Measurements from ENCODE around the gene PROK1.

Gene PROK1

GRCh38 chr1:110463725-110464124, 12.8 kb downstream of the PROK1 start:
- Histone ChIP-seq H3K23ac (ENCODE audit: low read depth, low read length, poor library complexity) (no peak overlapping the region), H2AFZ (ENCODE audit: low read length) (no peak overlapping the region), H3K27ac (replicated peaks; ENCODE audit: low read length) (no peak overlapping the region), H3K14ac (ENCODE audit: low read length) (no peak overlapping the region), H3K9ac (ENCODE audit: low read depth, low read length, poor library complexity) (no peak overlapping the region), H3K4me3 (ENCODE audit: low read length in 2 of 2) (no peak overlapping the region), H2BK120ac (ENCODE audit: low read depth, low read length) (no peak overlapping the region), H2BK12ac (ENCODE audit: low read length) (no peak overlapping the region), H3K4me2 (ENCODE audit: insufficient read depth, low read length, poor library complexity, severe bottlenecking) (no peak overlapping the region), H3K4ac (ENCODE audit: low read length) (no peak overlapping the region), H3K9me3 (replicated peaks in 1 of 2; ENCODE audit: control insufficient read depth in 2 of 2, insufficient read depth in 1 of 2, low read depth in 1 of 2, low read length in 2 of 2) (no peaks in the 10 kb centered on the region), H3K36me3 (replicated peaks in 1 of 2; ENCODE audit: control insufficient read depth in 2 of 2, insufficient read depth in 2 of 2, low read length in 2 of 2) (no peaks in the 10 kb centered on the region), H2AK5ac (ENCODE audit: low read depth, low read length) (no peak overlapping the region), H3K4me1 (ENCODE audit: control insufficient read depth in 2 of 2, insufficient read depth in 1 of 2, low read depth in 1 of 2, low read length in 2 of 2) (peaks cover 0 to 1% of the 10 kb centered on the region in 2 donors), H4K8ac (ENCODE audit: low read depth, low read length) (no peak overlapping the region), H2BK5ac (ENCODE audit: low read length) (no peak overlapping the region), H4K91ac (ENCODE audit: low read depth, low read length, poor library complexity) (no peak overlapping the region), H2BK15ac (ENCODE audit: low read length) (no peak overlapping the region), H3K18ac (ENCODE audit: low read length) (no peak overlapping the region), H3K79me1 (ENCODE audit: low read depth, low read length) (no peaks in the 10 kb centered on the region), H3K27me3 (ENCODE audit: control insufficient read depth in 3 of 3, insufficient read depth in 3 of 3, low read depth in 1 of 3, low read length in 3 of 3) (peaks cover 0 to 17% (median 0%) of the 10 kb centered on the region in 3 experiments)
- DNase-seq (ENCODE audit: low spot score), result no peak
- no CpG with 5 or more reads among the region's 9 CpGs for WGBS, 2 donors (ENCODE audit: extremely low coverage in 2 of 2, insufficient read length in 2 of 2, insufficient replicate concordance in 1 of 2)

- Histone ChIP-seq H3K4ac (ENCODE audit: low read length) (no peak overlapping the region), H2BK12ac (ENCODE audit: low read length) (no peak overlapping the region), H3K36me3 (replicated peaks in 1 of 2; ENCODE audit: control insufficient read depth in 2 of 2, insufficient read depth in 2 of 2, low read length in 2 of 2) (no peaks in the 10 kb centered on the region), H3K27ac (replicated peaks; ENCODE audit: low read length) (no peak overlapping the region), H2BK5ac (ENCODE audit: low read length) (no peak overlapping the region), H3K9ac (ENCODE audit: low read depth, low read length, poor library complexity) (no peak overlapping the region), H3K4me3 (ENCODE audit: low read length in 2 of 2) (no peak overlapping the region), H3K4me2 (ENCODE audit: insufficient read depth, low read length, poor library complexity, severe bottlenecking) (no peak overlapping the region), H2BK120ac (ENCODE audit: low read depth, low read length) (no peak overlapping the region), H3K4me1 (ENCODE audit: control insufficient read depth in 2 of 2, insufficient read depth in 1 of 2, low read depth in 1 of 2, low read length in 2 of 2) (peaks cover 0 to 1% of the 10 kb centered on the region in 2 donors), H4K8ac (ENCODE audit: low read depth, low read length) (no peak overlapping the region), H3K23ac (ENCODE audit: low read depth, low read length, poor library complexity) (no peak overlapping the region), H2AK5ac (ENCODE audit: low read depth, low read length) (no peak overlapping the region), H3K18ac (ENCODE audit: low read length) (no peak overlapping the region), H3K9me3 (replicated peaks in 1 of 2; ENCODE audit: control insufficient read depth in 2 of 2, insufficient read depth in 1 of 2, low read depth in 1 of 2, low read length in 2 of 2) (no peaks in the 10 kb centered on the region), H3K27me3 (ENCODE audit: control insufficient read depth in 3 of 3, insufficient read depth in 3 of 3, low read depth in 1 of 3, low read length in 3 of 3) (peaks cover 0 to 17% (median 0%) of the 10 kb centered on the region in 3 experiments), H4K91ac (ENCODE audit: low read depth, low read length, poor library complexity) (no peak overlapping the region), H2BK15ac (ENCODE audit: low read length) (no peak overlapping the region), H3K79me1 (ENCODE audit: low read depth, low read length) (no peaks in the 10 kb centered on the region), H3K14ac (ENCODE audit: low read length) (no peak overlapping the region), H2AFZ (ENCODE audit: low read length) (no peak overlapping the region)
- WGBS, 2 donors (ENCODE audit: extremely low coverage in 2 of 2, insufficient read length in 2 of 2, insufficient replicate concordance in 1 of 2), result no CpG with 5 or more reads among the region's 2 CpGs
- DNase-seq (ENCODE audit: low spot score), result no peak
Measured at GRCh38 chr1:110464340-110464739, 13.4 kb downstream of the PROK1 start.

GRCh38 chr1:110465038-110465813, 14.3 kb downstream of the PROK1 start:
- Histone ChIP-seq H2BK120ac (ENCODE audit: low read depth, low read length) (no peak overlapping the region), H2BK12ac (ENCODE audit: low read length) (no peak overlapping the region), H3K4me2 (ENCODE audit: insufficient read depth, low read length, poor library complexity, severe bottlenecking) (no peak overlapping the region), H2BK5ac (ENCODE audit: low read length) (no peak overlapping the region), H2AK5ac (ENCODE audit: low read depth, low read length) (no peak overlapping the region), H3K14ac (ENCODE audit: low read length) (no peak overlapping the region), H3K4me1 (ENCODE audit: control insufficient read depth in 2 of 2, insufficient read depth in 1 of 2, low read depth in 1 of 2, low read length in 2 of 2) (peaks cover 0 to 1% of the 10 kb centered on the region in 2 donors), H2AFZ (ENCODE audit: low read length) (no peak overlapping the region), H4K91ac (ENCODE audit: low read depth, low read length, poor library complexity) (no peak overlapping the region), H4K8ac (ENCODE audit: low read depth, low read length) (no peak overlapping the region), H3K4ac (ENCODE audit: low read length) (no peak overlapping the region), H3K36me3 (replicated peaks in 1 of 2; ENCODE audit: control insufficient read depth in 2 of 2, insufficient read depth in 2 of 2, low read length in 2 of 2) (no peaks in the 10 kb centered on the region), H3K9ac (ENCODE audit: low read depth, low read length, poor library complexity) (no peak overlapping the region), H3K4me3 (ENCODE audit: low read length in 2 of 2) (no peak overlapping the region), H3K27ac (replicated peaks; ENCODE audit: low read length) (no peak overlapping the region), H2BK15ac (ENCODE audit: low read length) (peak overlapping the region; percentile 26), H3K9me3 (replicated peaks in 1 of 2; ENCODE audit: control insufficient read depth in 2 of 2, insufficient read depth in 1 of 2, low read depth in 1 of 2, low read length in 2 of 2) (no peaks in the 10 kb centered on the region), H3K27me3 (ENCODE audit: control insufficient read depth in 3 of 3, insufficient read depth in 3 of 3, low read depth in 1 of 3, low read length in 3 of 3) (peaks cover 0 to 17% (median 0%) of the 10 kb centered on the region in 3 experiments), H3K23ac (ENCODE audit: low read depth, low read length, poor library complexity) (no peak overlapping the region), H3K79me1 (ENCODE audit: low read depth, low read length) (no peaks in the 10 kb centered on the region), H3K18ac (ENCODE audit: low read length) (peak overlapping the region; percentile 61)
- DNase-seq (ENCODE audit: low spot score), result no peak
- WGBS, 2 donors (ENCODE audit: extremely low coverage in 2 of 2, insufficient read length in 2 of 2, insufficient replicate concordance in 1 of 2), result no CpG with 5 or more reads among the region's 7 CpGs

- no peak for DNase-seq (ENCODE audit: low spot score)
- Histone ChIP-seq H3K79me1 (ENCODE audit: low read depth, low read length) (no peaks in the 10 kb centered on the region), H3K23ac (ENCODE audit: low read depth, low read length, poor library complexity) (no peak overlapping the region), H3K14ac (ENCODE audit: low read length) (no peak overlapping the region), H2BK12ac (ENCODE audit: low read length) (no peak overlapping the region), H2BK5ac (ENCODE audit: low read length) (no peak overlapping the region), H3K4me2 (ENCODE audit: insufficient read depth, low read length, poor library complexity, severe bottlenecking) (no peak overlapping the region), H2AK5ac (ENCODE audit: low read depth, low read length) (no peak overlapping the region), H3K27ac (replicated peaks; ENCODE audit: low read length) (no peak overlapping the region), H4K91ac (ENCODE audit: low read depth, low read length, poor library complexity) (no peak overlapping the region), H2AFZ (ENCODE audit: low read length) (no peak overlapping the region), H3K9me3 (replicated peaks in 1 of 2; ENCODE audit: control insufficient read depth in 2 of 2, insufficient read depth in 1 of 2, low read depth in 1 of 2, low read length in 2 of 2) (no peaks in the 10 kb centered on the region), H3K9ac (ENCODE audit: low read depth, low read length, poor library complexity) (no peak overlapping the region), H4K8ac (ENCODE audit: low read depth, low read length) (no peak overlapping the region), H3K4me1 (ENCODE audit: control insufficient read depth in 2 of 2, insufficient read depth in 1 of 2, low read depth in 1 of 2, low read length in 2 of 2) (peaks cover 0 to 1% of the 10 kb centered on the region in 2 donors), H2BK15ac (ENCODE audit: low read length) (no peak overlapping the region), H3K18ac (ENCODE audit: low read length) (peak overlapping the region; percentile 27), H3K4ac (ENCODE audit: low read length) (no peak overlapping the region), H3K27me3 (ENCODE audit: control insufficient read depth in 3 of 3, insufficient read depth in 3 of 3, low read depth in 1 of 3, low read length in 3 of 3) (peaks cover 0 to 17% (median 0%) of the 10 kb centered on the region in 3 experiments), H3K4me3 (ENCODE audit: low read length in 2 of 2) (no peak overlapping the region), H3K36me3 (replicated peaks in 1 of 2; ENCODE audit: control insufficient read depth in 2 of 2, insufficient read depth in 2 of 2, low read length in 2 of 2) (no peaks in the 10 kb centered on the region), H2BK120ac (ENCODE audit: low read depth, low read length) (no peak overlapping the region)
- no CpG with 5 or more reads among the region's 7 CpGs for WGBS, 2 donors (ENCODE audit: extremely low coverage in 2 of 2, insufficient read length in 2 of 2, insufficient replicate concordance in 1 of 2)
Measured at GRCh38 chr1:110465814-110466380, 14.9 kb downstream of the PROK1 start.

All from neuronal stem cell (in vitro differentiated cells).